Mucosa of stomach (tissue), 1 donor: Measurements from ENCODE around the gene RAMACL.
A peak's percentile ranks its signal among the peaks of the same experiment; 100 is the strongest.
"Not testable (repeated sequence)": the region's sequence is repeated elsewhere in the genome, so short reads cannot be mapped to it uniquely, and the experiment has no call there.

Experiments used
- H3K27me3 ChIP-seq: one replicate; pipeline ENCODE4 v1.7.0; 2013; ENCODE audit warnings: mild to moderate bottlenecking, low read length; ENCODE audit not compliant: control insufficient read depth, insufficient read depth
- H3K36me3 ChIP-seq: one replicate; pipeline ENCODE4 v1.7.0; 2013; ENCODE audit warnings: low read length; ENCODE audit not compliant: control insufficient read depth, insufficient read depth
- H3K4me1 ChIP-seq: one replicate; pipeline ENCODE4 v1.7.0; 2013; ENCODE audit warnings: mild to moderate bottlenecking, low read length; ENCODE audit not compliant: control insufficient read depth, insufficient read depth
- H3K4me3 ChIP-seq: one replicate; pipeline ENCODE4 v1.7.0; 2013; ENCODE audit warnings: low read length
- H3K9ac ChIP-seq: one replicate; pipeline ENCODE4 v1.7.0; 2013; ENCODE audit warnings: mild to moderate bottlenecking, low read length, moderate library complexity
- H3K9me3 ChIP-seq: one replicate; pipeline ENCODE4 v1.7.0; 2013; ENCODE audit warnings: mild to moderate bottlenecking, low read length, moderate library complexity; ENCODE audit not compliant: control insufficient read depth
- donor health status: Pancreatic carcinoma.

Gene RAMACL

DNA sequence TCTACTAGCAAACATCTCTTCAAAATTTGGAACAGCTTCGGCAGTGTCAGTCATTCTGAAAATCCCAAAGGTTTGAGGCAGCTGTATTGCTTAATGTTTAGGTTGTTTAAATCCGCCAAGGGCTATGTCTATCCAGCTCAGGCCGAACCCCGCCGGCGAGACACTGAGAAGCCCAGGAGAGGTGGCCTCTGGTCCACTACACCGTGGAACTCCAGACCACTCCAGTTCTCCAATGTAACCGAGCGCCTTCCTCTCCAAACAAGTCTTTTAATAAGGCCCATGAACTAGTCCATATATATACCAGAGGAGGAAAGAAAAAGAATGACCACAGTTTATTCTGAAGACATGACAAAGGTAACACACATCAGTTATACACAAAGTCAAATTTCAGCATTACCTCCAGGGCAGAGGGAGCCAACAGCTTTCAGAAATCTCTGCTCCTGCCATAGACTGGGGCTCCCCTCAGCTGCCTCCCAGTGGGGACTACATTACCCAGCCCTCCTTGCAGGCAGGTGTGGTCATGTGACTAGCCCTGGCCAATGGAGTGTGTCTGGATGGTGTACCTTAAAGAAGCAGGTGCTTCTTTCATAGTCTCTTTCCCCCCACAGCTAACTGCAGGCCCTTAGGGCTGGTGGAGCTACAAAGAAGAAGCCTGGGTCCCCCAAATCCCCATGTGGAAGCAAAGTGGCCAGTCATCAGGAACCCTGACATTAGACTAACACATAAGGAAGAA is at the start of gene RAMACL:
Gene RAMACL, minus strand, starts transcription at position 255 of the 733 bp plus-strand sequence. Its CDS starts 201 bp downstream, at position 54.
- Histone ChIP-seq H3K27me3 (no peaks in the 10 kb centered on the region), H3K9ac (no peak within 1 kb of the TSS), H3K36me3 (no peaks in the 10 kb centered on the region), H3K4me1 (no peaks in the 10 kb centered on the region), H3K9me3 (no peaks in the 10 kb centered on the region), H3K4me3 (no peak within 1 kb of the TSS)

DNA sequence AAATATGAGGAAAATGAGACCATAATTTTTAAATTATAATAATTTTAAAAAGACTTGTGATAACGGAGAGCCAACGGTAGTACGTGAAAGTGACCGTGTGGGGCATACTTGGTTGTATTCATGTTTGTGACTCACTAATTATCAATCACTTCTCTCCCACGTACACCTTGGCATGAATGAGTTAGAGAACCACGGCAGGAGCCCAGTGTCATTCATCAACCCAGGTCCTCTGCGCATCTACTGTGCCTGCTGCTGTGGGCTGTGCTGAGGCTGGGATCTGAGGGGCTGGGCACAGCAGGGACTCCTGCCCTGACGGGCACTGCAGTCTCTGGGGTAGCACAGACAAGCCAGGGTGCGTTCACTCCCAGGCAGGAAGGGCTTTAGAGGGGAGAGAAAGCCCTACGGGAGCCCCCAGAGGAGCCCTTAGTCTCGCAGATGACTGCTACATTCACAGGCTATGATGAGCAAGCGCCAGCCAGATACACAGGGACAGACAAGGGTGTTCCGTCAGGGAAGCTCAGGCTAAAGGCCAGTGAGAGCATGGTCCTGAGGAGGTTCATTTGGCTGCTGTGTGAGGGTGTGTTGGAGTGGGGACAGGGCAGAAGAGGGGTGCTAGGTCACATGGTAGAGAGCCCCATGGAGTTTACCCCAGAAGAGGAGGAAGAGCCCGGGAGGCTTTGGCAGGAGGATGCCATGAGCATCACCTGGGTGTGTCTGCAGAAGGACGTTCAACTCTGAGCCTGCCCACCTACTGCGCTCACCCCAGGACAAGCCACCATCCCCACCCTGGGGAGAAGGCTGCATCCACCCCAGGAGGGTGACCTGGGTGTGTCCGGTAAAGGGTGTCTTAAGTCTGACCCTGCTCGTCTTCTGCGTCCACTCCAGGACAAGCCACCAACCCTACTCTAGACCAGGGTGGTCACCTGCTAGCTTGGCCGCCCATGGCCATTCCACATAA is 48.8 kb upstream of the RAMACL start:
- H3K9me3 ChIP-seq, result no peaks in the 10 kb centered on the region
- H3K4me3 ChIP-seq, result no peak overlapping the region
- no peak overlapping the region for H3K9ac ChIP-seq
- no peaks in the 10 kb centered on the region for H3K36me3 ChIP-seq
- H3K4me1 ChIP-seq, result peaks cover 10% of the 10 kb centered on the region
- peaks cover 2% of the 10 kb centered on the region for H3K27me3 ChIP-seq

- not testable (repeated sequence) for H3K4me3 ChIP-seq, H3K36me3 ChIP-seq, H3K27me3 ChIP-seq, H3K9me3 ChIP-seq, H3K9ac ChIP-seq, H3K4me1 ChIP-seq
Observed at GRCh38 chr6:166634581-166634980, 48.1 kb upstream of the RAMACL start.

GRCh38 chr6:166633732-166634535 is 47.5 kb upstream of the RAMACL start:
- H3K36me3 ChIP-seq, result no peaks in the 10 kb centered on the region
- H3K4me3 ChIP-seq, result no peak overlapping the region
- no peak overlapping the region for H3K9ac ChIP-seq
- H3K4me1 ChIP-seq, result peaks cover 10% of the 10 kb centered on the region
- H3K27me3 ChIP-seq, result peaks cover 3% of the 10 kb centered on the region
- no peaks in the 10 kb centered on the region for H3K9me3 ChIP-seq

DNA sequence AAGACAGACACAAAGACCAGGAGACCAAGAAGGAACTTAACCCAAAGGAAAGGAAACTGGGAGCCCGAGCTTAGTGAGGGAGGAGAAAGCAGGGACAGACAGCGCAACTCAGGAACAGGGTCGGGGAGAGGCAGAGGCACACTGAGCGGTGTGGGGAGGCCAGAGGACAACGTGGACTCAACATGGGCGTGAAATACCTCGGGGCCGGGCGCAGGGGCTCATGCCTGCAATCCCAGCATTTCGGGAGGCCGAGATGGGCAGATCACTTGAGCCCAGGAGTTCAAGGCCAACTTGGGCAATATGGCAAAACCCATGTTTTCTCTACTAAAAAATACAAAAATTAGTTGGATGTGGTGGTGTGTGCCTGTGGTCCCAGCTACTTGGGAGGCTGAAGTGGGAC is 46.3 kb upstream of the RAMACL start:
- H3K4me1 ChIP-seq, result peaks cover 17% of the 10 kb centered on the region
- H3K9me3 ChIP-seq, result no peaks in the 10 kb centered on the region
- H3K27me3 ChIP-seq, result peaks cover 3% of the 10 kb centered on the region
- H3K4me3 ChIP-seq, result no peak overlapping the region
- no peaks in the 10 kb centered on the region for H3K36me3 ChIP-seq
- no peak overlapping the region for H3K9ac ChIP-seq

DNA sequence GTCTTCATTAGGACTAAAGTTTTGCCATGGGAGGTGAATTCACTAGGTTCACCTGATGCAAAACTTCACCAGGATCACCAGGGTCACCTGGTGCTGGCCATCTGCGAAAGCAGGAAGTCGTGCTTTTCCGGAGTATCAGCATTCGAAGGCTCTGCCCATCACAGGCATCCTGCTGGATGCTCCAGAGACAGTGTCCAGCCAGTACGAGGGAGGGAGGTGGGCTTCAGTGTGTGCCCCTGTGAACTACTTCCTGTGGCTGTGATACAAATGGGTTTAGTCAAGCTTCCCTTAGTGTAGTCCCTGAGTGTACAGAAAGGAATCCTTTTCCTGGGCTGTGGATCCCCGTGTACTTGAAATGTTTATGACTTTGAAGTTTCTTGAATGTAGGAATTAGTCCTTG is 44.0 kb upstream of the RAMACL start:
- peaks cover 3% of the 10 kb centered on the region for H3K27me3 ChIP-seq
- H3K9me3 ChIP-seq, result no peaks in the 10 kb centered on the region
- peaks cover 14% of the 10 kb centered on the region for H3K4me1 ChIP-seq
- H3K4me3 ChIP-seq, result no peak overlapping the region
- no peaks in the 10 kb centered on the region for H3K36me3 ChIP-seq
- no peak overlapping the region for H3K9ac ChIP-seq

- no peak overlapping the region for H3K9ac ChIP-seq
Observed at GRCh38 chr6:166629628-166630027, 43.1 kb upstream of the RAMACL start.

GRCh38 chr6:166627875-166628801 is 41.7 kb upstream of the RAMACL start:
- H3K27me3 ChIP-seq, result peaks cover 3% of the 10 kb centered on the region
- peak overlapping the region; percentile 62 for H3K9ac ChIP-seq
- no peaks in the 10 kb centered on the region for H3K9me3 ChIP-seq
- peak overlapping the region; percentile 57 for H3K4me3 ChIP-seq
- H3K4me1 ChIP-seq, result peaks cover 21% of the 10 kb centered on the region
- H3K36me3 ChIP-seq, result no peaks in the 10 kb centered on the region

More at GRCh38 chr6:166629628-166630027, 43.1 kb upstream of the RAMACL start:
- Histone ChIP-seq H3K27me3 (peaks cover 3% of the 10 kb centered on the region), H3K36me3 (no peaks in the 10 kb centered on the region), H3K9me3 (no peaks in the 10 kb centered on the region), H3K4me3 (no peak overlapping the region), H3K4me1 (peaks cover 15% of the 10 kb centered on the region)

DNA sequence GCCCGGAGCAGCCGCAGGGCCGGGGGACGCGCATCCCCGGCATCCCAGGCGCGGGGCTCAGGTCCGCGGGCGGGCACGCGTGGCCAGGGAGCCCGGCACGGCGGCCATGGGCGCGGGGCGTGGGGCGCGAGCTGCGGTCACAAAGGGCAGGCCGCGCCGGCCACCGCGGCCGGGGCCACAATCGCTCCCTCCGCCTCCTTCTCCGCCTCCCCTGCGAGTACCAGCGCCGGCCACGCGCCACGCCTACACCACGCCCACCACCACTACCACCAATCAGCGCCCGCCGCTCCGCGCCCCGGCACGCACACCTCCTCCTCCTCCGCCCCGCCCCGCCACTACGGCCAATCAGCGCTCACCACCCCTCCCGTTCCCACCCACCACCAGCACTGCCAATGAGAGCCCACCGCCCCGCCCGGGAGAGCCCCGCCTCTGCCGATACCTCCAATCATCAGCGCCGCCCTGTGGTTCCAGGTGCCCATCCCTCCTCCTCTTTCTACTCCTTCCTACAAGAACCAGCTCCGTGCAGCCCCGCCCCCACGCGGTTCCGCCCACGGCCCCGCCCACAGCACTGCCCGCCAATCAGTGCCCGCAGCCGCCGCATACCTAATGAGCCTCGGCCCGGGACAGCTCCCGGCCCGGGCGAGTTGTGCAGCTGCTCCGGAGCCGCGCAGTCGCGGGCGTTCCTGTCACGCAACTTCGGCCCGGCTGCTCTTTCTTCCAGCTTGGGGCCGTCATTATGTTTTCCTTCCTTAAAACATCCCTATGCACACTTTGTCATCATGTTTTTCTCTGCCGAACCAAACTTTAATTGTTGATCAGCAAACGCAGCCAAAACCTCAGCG is 40.8 kb upstream of the RAMACL start, which contains the start of gene RPS6KA2:
Gene RPS6KA2, minus strand, starts transcription at position 219 of the 842 bp plus-strand sequence. CDS start 232 bp downstream, outside the sequence.
- Histone ChIP-seq H3K9me3 (no peaks in the 10 kb centered on the region), H3K4me1 (peaks cover 29% of the 10 kb centered on the region), H3K27me3 (peaks cover 3% of the 10 kb centered on the region), H3K9ac (peak within 1 kb of the TSS; percentile 82), H3K4me3 (peak within 1 kb of the TSS; percentile 73), H3K36me3 (no peaks in the 10 kb centered on the region)

DNA sequence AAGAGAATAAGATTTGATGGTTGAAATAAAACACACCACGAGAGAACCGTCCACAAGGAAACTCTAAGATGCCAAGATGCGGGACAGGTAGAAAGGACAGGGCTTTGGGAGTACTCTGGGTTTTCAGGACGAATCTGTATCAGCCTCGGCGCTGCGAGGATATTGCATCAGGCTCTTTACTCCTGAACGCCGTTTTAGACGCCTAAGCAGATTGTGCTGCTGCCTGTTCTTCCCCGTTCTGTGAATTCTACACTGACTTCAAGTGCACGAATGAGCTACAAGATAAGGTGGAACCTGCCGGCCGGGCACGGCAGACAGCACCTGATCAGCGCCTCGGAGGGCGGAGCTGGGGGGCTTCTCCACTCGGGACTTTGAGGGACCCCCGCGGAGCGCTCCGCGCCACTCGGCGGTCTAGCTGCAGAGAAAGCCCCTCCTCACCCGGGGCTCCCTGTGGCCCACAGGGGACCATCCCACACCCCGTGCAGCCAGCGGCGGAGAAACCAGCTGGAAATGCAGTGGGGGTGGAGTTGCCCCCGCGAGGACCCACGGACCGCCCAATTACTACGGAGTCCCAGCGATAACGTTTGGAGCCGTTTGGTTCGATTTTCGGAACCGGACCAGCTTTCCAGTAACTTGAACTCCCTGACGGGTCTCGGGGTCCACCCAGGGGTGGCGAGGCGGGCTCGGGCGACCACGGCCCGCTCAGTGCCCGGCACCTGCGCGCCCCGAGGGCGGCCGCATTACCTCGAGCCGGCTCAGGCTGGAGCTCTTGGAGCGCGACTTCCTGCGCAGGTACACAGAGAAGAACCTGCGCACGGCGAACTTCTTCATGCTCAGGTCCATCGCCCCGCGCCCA is 39.9 kb upstream of the RAMACL start:
- H3K9ac ChIP-seq, result peak overlapping the region; percentile 82
- H3K4me1 ChIP-seq, result peaks cover 35% of the 10 kb centered on the region
- H3K27me3 ChIP-seq, result peaks cover 3% of the 10 kb centered on the region
- H3K36me3 ChIP-seq, result no peaks in the 10 kb centered on the region
- no peaks in the 10 kb centered on the region for H3K9me3 ChIP-seq
- H3K4me3 ChIP-seq, result peak overlapping the region; percentile 73
